ENCODE measurements around the gene SLC46A1. TPM values are rescaled to one million over a fixed set of nuclear protein-coding genes. Genes with fewer than 3 reads are reported as not detected.

SLC46A1 gene
- total and polyA plus RNA-seq, 2 of the 13 experiments (the other 11 are each of a cell fraction or from before 2014, with no cell fraction given), result 19.6 to 22.6 TPM

DNA sequence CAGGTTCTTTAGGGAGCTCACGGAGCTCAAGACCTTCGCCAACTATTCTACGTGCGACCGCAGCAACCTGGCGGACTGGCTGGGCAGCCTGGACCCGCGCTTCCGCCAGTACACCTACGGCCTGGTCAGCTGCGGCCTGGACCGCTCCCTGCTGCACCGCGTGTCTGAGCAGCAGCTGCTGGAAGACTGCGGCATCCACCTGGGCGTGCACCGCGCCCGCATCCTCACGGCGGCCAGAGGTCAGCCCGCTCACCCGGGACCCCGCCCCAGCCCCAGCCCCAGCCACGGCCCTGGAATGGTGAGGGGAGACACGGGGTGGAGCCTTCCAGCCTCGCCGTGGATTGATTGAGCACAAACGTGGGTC lies 21.0 kb downstream of the SLC46A1 start:
- Histone ChIP-seq H3K79me2 (ENCODE audit: insufficient read depth, low read length) (no peaks in the 10 kb centered on the region), H2AFZ (ENCODE audit: low read length) (no peak overlapping the region), H3K4me1 (ENCODE audit: insufficient read depth, low read length) (peaks cover 22% of the 10 kb centered on the region), H4K20me1 (ENCODE audit: insufficient read depth, low read length) (no peaks in the 10 kb centered on the region), H3K4me3 (replicated peaks in 1 of 3; ENCODE audit: insufficient read depth in 1 of 3, low read depth in 2 of 3, low read length in 3 of 3) (no peak overlapping the region), H3K4me2 (ENCODE audit: low read depth, low read length) (no peak overlapping the region), H3K27ac (ENCODE audit: extremely low read length, insufficient read depth, low read length) (no peak overlapping the region), H3K36me3 (replicated peaks in 1 of 2; ENCODE audit: control insufficient read depth in 1 of 2, insufficient read depth in 2 of 2, low read length in 2 of 2) (no peaks in the 10 kb centered on the region), H3K9ac (ENCODE audit: insufficient read depth, low read depth, low read length) (no peak overlapping the region), H3K27me3 (ENCODE audit: control insufficient read depth in 1 of 2, insufficient read depth in 2 of 2, low read length in 2 of 2) (no peaks in the 10 kb centered on the region), H3K9me3 (ENCODE audit: low read length) (no peaks in the 10 kb centered on the region)
- intact Hi-C loops (cut with micrococcal nuclease; ENCODE audit: unreplicated experiment) (no loop called here), in situ Hi-C loops (cut with HindIII; ENCODE audit: extremely low pct_ligation_motif_present, low pct_unique_long_range_greater_than_20kb) (no loop called here)
- WGBS (ENCODE audit: low lambda C conversion rate), result 82% methylated on average over 14 of the region's 29 CpGs
- ATAC-seq (no peak), DNase-seq (ENCODE audit: low spot score) (no peak), FAIRE-seq (no peak)
- no TSS peak for BruUV-seq (replicated peaks)
- ChIA-PET POLR2A (interaction anchor here (0.7 kb wide), 1 partner anchor 20 kb away, joined by 3 read pairs; no protein-coding TSS in a partner anchor), CTCF (ENCODE audit: low intra/inter-chr PET ratio, low total read pairs) (no interaction called here)
- TF ChIP-seq SIX4 (CRISPR knock-in tag; IDR thresholded peaks at IDR 0.05) (no peak), HNF4G (IDR thresholded peaks at IDR 0.05; ENCODE audit: borderline replicate concordance, low read depth, low read length) (no peak), HNF4G (CRISPR knock-in tag; IDR thresholded peaks at IDR 0.05; ENCODE audit: borderline replicate concordance, low read depth) (no peak), ZNF784 (CRISPR knock-in tag; IDR thresholded peaks at IDR 0.05; ENCODE audit: borderline replicate concordance) (no peak), EED (CRISPR knock-in tag; IDR thresholded peaks at IDR 0.05) (no peak), ZSCAN21 (CRISPR knock-in tag; IDR thresholded peaks at IDR 0.05; ENCODE audit: borderline replicate concordance) (no peak), MTA3 (CRISPR knock-in tag; IDR thresholded peaks at IDR 0.05) (no peak), ZFP90 (CRISPR knock-in tag; IDR thresholded peaks at IDR 0.05; ENCODE audit: borderline replicate concordance) (no peak), PLRG1 (conservative IDR thresholded peaks at IDR 0.05) (no peak), TBP (CRISPR knock-in tag; IDR thresholded peaks at IDR 0.05) (no peak), TBX2 (CRISPR knock-in tag; IDR thresholded peaks at IDR 0.05; ENCODE audit: borderline replicate concordance) (no peak), ZNF460 (CRISPR knock-in tag; IDR thresholded peaks at IDR 0.05; ENCODE audit: borderline replicate concordance) (no peak), KDM1A (CRISPR knock-in tag; IDR thresholded peaks at IDR 0.05) (no peak), ZNF570 (CRISPR knock-in tag; IDR thresholded peaks at IDR 0.05; ENCODE audit: borderline replicate concordance) (no peak)
- TF ChIP-seq, protein P1, sequence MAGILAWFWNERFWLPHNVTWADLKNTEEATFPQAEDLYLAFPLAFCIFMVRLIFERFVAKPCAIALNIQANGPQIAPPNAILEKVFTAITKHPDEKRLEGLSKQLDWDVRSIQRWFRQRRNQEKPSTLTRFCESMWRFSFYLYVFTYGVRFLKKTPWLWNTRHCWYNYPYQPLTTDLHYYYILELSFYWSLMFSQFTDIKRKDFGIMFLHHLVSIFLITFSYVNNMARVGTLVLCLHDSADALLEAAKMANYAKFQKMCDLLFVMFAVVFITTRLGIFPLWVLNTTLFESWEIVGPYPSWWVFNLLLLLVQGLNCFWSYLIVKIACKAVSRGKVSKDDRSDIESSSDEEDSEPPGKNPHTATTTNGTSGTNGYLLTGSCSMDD (CRISPR knock-in tag; IDR thresholded peaks at IDR 0.05), result no peak
- TF ChIP-seq, protein P2, sequence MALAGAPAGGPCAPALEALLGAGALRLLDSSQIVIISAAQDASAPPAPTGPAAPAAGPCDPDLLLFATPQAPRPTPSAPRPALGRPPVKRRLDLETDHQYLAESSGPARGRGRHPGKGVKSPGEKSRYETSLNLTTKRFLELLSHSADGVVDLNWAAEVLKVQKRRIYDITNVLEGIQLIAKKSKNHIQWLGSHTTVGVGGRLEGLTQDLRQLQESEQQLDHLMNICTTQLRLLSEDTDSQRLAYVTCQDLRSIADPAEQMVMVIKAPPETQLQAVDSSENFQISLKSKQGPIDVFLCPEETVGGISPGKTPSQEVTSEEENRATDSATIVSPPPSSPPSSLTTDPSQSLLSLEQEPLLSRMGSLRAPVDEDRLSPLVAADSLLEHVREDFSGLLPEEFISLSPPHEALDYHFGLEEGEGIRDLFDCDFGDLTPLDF (CRISPR knock-in tag; IDR thresholded peaks at IDR 0.05), result no peak
